ENCODE data around the gene MIXL1.
"Not testable (repeated sequence)": the region's sequence is repeated elsewhere in the genome, so short reads cannot be mapped to it uniquely, and the experiment has no call there.

The MIXL1 gene

DNA sequence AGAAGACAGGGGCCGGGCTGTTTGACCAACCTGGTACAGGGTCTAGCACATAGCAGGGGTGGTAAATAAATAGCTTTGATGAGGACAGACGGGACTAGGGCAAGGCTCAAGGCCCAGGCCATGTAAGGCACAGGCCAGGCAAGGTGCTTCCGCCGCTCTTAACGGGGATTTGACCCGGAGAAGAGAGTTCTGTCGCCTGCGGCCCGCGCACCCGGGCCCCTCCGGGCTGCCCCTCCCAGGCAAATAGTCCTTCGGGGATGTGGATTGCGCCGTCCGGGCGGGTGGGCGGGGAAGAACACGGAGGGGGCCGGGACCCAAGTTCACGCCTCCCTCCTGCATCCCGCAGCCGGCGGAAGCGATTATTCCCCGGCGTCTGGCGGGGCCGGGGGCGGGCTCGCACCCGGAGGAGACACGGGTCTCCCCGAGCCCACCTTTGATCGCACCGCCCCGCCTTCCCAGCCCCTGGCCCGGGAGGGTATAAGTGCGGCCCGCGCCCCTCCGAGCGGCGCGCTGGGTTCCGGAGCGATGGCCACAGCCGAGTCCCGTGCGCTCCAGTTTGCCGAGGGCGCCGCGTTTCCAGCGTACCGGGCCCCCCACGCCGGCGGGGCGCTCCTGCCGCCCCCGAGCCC, at the start of gene MIXL1:
TSS of gene MIXL1 (plus strand) at position 508 of the 629 bp plus-strand sequence. CDS start at position 526, 18 bp downstream.
- DNase-seq = no peak

DNA sequence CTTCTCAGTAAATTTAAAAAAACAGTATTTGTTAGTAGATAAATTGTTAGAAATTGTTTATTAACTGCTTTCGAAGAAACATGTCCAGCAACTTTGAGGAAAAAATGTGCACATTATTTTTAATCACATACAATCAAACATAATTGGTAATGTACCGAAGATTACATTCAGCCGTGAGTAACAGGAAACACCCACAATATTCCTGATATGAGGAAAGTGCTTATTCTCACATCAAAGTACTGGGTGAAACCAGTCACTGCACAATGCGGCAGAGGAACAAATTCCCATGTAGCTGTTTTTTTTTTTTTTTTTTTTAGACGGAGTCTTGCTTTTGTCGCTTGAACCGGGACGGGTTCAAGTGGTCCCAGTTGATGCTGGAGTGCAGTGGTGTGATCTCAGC, 46.6 kb upstream of the MIXL1 start:
- DNase-seq = no peak

DNA sequence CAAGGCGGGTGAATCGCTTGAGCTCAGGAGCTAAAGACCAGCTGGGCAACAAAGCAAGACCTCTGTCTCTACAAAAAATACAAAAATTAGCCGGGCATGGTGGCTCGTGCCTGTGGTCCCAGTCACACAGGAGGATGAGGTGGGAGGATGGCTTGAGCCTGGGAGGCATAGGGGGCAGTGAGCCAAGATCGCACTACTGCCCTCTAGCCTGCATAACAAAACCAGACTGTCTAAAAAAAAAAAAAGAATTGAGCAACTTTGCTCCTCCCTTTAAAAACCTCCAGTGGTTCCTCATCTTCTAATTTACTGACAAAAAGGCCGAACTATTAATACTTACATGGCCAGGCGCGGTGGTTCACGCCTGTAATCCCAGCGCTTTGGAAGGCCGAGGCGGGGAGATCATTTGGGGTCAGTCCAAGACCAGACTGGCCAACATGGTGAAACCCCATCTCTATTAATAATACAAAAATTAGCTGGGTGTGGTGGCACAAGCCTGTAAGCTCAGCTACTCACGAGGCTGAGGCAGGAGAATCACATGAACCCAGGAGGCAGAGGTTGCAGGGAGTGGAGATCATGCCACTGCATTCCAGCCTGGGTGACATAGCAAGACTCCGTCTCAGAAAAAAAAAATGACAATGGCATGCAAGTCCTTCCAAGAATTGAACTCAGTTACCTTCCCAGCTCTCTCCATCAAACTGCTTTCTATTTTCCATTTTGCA, 41.3 kb upstream of the MIXL1 start:
- peak in 2 of 58 donors; percentile 12 to 14 for DNase-seq

DNA sequence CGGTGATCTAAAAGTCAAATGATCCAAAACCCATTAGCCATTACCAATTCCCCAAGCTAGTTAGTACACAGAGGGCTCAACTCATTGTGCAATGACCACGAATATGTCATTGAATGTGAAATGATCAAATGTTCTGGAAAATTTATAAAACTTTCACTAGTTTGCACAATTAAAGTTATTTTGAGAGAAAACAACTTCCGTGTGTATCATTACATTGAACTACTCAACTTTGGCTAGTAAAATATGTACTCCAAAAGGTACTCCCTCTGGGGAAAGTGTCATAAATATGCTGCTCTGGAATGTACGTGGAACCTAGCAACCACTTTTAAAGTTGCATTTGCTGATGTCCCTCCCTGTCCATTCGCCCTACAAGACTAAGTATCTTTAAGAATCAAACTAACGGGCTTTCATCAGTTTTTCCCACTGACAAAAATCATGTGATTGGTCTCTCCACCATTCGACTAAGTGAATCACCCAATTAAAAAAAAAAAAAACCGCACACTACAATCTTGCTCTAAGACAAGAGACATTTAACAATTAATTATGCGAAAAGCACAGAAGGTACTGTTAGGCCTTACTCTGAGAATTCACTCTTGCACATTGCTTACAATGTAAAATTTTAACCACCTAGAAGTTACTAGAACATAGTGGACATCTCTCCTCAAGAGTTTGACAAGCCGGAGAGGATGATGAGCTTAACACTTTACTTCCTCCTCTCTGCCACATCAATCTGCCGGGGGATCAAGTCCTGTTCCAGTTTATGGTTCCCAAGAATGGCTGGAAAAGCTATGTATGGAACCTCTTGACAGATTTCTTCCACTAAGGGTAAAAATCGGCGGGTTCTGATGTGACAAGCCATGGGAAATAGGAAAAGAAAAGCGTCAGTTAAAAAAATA, 38.1 kb upstream of the MIXL1 start:
- DNase-seq = no peak

DNA sequence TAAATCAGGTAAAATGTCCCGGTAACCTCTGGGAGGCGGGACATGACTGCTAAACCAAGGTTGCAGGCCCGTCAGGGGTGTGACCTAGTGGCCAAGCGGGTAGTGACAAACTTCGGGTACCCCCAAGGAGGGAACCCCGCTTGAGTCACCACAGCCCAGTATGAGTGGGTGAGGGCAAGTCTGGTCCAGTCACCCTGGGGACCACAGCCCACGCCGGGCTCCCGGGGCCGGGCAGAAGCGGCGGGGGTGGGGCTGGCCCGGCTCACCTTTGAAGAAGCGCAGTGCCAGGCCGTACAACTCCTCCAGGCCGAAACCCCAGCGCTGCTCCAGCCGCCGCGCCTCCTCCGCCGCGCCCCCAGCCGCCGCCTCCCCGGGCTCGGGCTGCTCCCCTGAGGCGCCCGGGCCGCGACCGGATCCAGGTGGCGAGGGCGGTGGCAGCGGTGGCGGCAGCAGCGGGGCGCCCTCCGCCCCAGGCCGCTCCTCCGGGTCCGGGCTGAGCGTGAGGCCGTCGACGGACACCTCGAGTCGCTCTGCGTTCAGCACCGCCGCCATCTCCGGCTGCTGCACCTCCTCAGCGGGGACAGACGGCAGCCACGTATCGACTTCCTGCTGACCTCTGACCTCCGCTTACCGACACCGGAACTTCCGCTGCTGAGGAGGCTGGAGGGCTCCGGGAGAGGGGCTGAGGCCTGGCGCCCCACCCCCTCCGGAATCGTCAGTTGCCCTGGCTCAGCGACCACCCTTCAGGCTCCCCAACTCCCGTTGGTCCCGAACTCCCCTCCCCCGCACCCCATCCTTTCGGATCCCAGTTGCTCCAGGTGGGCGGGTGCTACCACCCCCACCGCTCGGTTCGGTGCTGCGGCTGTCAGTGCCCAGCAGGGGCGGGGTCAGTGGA, 37.1 kb upstream of the MIXL1 start, which contains the start of gene ACBD3:
TSS of gene ACBD3 (minus strand) at position 618 of the 895 bp plus-strand sequence. CDS start at position 552, 66 bp downstream.
- peak; percentile 33 to 94 (median 83) for DNase-seq

DNA sequence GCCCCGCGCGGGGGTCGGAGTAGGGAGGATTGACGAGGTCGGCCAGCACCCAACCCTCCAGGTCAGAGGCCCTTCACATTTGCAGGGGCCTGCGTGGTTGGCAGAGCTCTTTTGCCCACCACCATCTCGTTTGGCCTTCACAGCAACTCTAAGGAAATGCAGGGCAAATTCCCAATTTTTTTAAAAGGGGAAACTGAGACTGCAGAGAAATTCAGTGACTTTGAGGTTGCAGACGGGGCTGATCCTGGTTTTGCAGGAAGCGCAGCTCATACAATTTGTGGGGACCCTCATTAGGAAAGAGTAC, 36.5 kb upstream of the MIXL1 start:
- DNase-seq = no peak

DNA sequence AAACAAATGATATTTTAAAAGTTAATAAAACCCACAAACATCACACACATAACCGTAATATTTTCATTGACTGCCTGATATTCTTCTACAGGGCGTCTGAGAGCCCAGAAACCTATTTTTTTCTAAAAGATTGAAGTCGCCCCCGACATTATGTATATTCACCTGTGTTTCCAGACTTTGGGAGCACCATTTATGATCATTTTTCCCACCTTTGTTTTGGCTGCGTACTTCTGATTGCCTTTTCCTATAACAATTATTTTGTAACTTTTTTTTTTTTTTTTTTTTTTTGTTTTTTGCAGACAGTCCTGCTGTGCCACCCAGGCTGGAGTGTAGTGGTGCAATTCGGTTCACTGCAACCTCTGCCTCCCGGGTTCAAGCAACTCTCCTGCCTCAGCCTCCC, 36.1 kb upstream of the MIXL1 start:
- no peak for DNase-seq

DNA sequence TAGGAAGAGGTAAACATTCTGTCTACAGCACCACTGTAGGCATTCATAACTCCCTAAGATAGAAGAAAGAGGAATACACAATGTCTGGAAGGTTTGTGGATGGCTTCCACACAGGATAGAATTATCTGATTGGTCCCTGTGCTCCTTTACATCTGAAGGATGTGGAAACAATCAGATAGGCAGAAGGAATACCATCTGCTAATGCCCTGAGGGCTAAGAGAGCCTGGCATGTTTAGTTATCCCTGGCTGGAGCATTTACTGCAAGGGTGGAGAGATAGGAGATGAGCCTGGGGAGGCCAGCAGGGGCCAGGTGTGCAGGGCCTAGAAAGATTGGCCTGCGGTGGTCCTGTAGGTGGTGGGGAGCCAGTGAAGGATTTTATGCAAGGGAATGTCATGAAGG, 28.3 kb upstream of the MIXL1 start:
- DNase-seq = no peak

DNA sequence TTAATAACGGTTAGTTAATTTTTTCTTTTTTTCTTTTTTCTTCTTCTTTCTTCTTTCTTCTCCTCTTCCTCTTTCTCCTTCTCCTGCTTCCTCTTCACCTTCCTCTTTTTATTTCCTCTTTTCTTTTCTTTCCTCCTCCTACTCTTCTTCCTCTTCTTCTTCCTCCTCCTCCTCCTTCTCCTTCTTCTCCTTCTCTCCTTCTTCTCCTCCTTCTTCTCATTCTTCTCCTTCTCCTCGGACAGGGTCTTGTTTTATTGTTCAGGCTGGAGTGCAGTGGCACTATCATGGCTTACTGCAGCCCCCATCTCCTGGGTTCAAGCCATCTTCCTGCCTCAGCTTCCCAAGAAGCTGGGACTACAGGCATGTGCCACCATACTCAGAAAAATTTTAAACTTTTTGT, 23.5 kb upstream of the MIXL1 start:
- no peak for DNase-seq

DNA sequence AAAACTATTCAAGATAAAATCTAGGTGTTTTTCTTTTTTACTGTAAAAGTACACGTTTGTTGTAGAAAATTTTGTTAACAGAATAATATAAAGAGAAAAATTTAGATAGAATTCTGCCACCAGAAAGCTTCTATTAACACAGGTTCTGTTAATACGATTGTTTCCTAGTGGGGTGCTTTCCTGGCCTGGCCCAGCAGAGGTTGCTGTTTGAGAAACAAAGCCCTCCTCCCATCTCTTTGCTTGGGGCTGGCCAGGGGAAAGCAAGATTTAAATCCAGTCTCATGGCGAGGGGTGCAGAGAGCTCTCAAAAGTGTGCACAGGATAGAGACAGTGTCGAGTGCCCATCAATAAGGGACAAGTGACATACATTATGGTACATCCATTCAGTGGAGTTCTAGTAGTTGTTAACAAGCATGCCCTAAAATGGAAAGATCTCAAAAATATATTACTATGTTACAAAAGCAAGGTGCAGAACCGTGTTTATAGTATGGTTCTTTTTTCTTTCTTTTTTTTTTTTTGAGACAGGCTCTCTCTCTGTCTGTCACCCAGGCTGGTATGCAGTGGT, 22.4 kb upstream of the MIXL1 start:
- no peak for DNase-seq

DNA sequence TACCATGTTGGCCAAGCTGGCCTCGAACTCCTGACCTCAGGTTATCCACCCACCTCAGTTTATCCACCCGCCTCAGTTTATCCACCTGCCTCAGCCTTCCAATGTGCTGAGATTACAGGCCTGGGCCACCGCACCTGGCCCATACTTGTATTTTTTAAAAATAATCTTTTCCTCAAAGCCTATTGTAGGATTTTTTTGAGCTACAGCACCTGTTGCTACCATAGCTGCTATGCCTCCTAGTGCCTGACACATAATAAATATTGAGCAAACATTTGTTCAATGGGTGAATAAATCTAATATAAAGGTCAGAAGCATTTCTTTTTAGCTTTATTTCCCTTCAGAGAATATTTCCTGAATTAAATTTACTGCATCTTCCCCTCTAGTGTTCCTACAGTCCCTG, 21.2 kb upstream of the MIXL1 start:
- DNase-seq = no peak

DNA sequence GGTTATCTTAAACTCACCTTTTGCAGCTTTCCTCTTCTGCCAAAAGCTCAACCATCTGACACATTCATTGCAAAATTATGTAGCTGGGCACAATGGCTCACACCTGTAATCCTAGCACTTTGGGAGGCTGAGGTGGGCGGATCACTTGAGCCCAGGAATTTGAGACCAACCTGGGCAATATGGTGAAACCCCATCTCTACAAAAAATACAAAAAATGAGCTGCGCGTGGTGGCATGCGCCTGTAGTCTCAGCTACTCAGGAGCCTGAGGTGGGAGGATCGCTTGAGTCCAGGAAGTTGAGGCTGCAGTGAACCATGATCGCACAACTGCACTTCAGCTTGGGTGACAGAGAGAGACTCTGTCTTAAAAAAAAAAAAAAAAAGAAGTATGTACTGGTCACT, 20.8 kb upstream of the MIXL1 start:
- DNase-seq = not testable (repeated sequence)

DNA sequence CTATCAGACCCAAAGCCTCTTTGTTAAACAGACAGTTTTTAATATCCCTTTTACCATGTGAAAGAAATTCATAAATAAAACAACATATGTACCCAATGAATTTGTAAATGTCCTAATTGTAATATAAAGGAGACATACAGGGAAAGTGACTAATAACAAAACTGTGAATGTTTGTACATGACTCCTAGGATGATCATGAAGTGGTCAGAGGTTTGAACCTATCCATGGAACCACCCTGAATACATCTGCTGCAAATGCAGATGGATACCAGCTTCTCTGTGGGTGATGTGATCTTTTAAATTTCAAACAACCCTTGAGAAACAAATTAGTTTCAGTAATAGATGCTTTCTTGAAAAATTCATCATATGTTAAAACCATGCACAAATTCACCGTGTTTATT, 20.2 kb upstream of the MIXL1 start:
- DNase-seq = no peak

DNA sequence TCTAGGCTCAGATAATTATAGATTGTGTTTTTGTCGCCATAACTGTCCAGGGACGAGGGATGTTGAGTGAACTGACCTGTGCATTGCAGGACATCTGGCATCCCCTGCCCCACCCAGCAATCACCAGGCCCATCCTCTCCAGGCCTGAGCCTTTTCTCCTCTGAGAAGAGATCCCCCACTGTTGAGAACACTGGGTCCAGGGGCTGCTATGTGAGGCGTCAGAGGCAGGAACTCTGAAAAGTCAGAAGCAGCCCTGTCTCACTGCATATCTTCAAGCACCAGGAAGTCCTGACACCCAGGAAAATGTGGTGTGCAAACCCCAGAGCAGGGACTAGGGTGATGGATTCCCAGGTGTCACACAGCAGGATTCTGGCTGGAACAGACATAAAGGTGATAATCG, 19.8 kb upstream of the MIXL1 start:
- no peak for DNase-seq

DNA sequence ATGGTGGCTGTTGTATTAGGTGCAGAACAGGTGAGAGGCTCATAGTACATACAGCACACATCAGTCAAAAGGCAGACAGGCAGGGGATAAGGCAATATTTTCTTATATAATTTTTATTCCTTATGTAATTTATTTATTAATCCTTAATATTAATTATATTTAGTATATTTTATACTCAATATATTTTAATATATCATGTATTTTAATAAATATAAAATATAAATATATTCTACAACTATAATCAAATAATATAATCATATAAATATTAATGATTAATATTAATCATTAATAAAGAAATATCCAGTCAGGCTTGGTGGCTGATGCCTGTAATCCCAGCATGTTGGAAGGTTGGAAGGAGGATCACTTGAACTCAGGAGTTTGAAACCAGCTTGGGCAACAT, 19.3 kb upstream of the MIXL1 start:
- DNase-seq = no peak

DNA sequence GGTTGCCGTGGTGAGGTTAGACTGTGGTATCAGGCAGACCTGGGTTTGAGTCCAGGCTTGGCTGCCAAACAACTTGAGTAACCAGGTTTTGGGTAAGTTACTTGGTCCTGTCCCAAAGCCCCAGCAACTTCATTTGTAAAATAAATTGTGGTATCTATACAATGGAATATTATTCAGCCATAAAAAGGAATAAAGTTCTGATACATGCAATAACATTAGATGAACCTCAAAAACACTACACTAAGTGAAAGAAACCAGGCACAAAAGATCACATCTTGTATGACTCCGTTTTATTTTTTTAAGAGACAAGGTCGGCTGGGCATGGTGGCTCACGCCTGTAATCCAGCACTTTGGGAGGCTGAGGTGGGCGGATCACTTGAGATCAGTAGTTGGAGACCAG, 16.4 kb upstream of the MIXL1 start:
- DNase-seq = no peak

DNA sequence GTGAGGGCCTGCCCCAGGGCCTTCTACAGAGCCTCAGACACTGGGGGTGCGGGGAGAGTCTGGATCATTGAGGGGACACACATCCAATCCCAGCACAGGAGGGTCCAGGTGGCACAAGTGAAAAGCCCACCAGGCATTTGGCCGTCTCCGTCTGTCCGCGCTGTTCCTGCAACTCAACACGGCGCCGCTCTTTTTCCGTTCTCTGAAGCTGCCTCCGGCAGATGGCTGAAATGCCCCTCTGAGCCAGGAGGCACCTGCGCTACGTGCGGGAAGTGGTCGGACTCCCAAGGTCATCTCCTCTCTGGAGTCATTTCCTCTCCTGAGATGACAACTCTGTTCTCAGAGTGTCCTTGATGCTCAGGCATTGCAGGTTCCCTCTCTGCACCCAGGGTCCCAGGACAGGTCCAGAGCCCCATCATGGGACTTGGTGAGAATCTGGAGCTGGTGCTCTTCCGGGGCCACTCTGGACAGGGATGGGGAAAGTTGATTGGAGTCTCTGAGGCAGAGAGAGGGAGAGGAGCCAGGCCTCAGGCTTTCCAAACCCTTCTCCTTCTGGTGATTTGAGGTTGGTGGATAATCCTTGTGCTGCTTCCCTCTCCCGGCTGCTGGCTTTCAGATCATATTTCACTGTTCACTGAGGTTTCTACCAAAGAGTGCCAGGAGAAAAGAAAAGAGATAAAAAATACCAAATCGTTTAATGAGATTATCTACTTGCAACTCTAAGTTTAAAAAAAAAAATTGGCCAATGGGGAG, 14.0 kb upstream of the MIXL1 start:
- DNase-seq = no peak

DNA sequence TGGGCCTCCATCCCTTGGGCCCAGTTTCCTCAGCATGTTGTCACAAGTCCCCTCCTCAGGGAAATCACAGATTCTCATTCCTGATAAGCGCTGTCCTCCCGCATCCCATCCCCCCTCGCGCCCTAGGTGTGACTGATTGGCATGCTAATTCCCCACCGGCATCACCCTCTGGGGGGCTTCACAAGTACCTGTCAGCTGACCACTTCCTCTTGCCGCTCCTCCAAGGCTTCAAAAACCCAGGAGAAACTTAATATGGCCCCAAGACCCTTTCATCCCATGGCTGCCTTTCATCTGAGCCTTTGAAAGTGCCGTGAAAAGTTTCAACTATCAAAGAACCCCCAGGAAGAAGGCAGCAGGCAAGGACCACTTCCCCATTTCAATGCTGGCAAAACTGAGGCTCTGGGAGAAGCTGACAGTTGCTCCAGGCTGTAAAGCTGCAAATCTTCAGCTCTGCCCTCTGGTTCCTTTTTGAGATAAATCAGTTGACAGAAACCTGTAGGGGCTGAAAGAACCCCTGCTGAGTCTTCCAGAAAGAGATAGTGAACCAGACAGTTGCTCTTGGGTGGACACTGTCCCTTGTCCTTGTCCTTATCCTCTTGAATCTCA, 12.8 kb upstream of the MIXL1 start:
- no peak for DNase-seq

DNA sequence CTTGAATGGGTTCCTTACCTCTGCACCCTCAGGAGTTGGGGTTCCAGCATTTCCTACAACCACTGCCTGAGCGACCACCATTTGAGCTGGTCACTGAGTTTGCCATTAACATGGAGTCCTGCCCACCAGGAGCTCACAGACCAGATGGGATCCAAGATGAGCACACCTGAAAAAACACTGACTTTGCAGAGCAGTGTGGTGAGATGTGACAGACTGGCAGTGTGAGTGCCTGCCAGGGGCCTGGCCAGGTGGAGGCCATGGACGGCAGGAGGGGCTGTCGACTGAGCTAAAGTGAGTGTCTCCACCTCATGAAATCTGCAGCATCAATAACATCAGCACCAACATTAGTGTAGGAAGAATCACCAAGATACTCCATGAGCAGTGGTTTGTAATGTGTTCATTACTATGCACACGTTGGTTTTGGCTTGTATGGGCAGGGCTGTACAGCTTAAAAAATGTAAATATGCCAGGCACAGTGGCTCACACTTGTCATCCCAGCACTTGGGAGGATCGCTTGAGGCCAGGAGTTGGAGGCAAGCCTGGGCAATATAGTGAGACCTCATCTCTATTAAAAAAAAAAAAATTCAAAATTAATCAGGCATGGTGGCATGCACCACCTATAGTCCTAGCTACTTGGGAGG, 12.2 kb upstream of the MIXL1 start:
- DNase-seq = no peak

All from anterior cingulate cortex (tissue), 58 donors.